Osteocyte (in vitro differentiated cells): Measurements from ENCODE around the gene PIGK. TPM values are rescaled to one million over a fixed set of nuclear protein-coding genes. Genes with fewer than 3 reads are reported as not detected.

Experiments
- DNase-seq: peaks from one replicate; pipeline ENCODE4 v3.0.0; 2021; ENCODE audit warnings: mixed read lengths; ENCODE audit not compliant: unreplicated experiment; ENCODE audit errors: extremely low spot score
- H3K27ac Mint-ChIP-seq: one replicate; pipeline ENCODE4 v1.8.0; 2021; ENCODE audit warnings: mild to moderate bottlenecking, mixed read lengths; ENCODE audit not compliant: unreplicated experiment
- H3K27me3 Mint-ChIP-seq: one replicate; pipeline ENCODE4 v1.8.0; 2021; ENCODE audit warnings: mixed read lengths; ENCODE audit not compliant: unreplicated experiment
- H3K36me3 Mint-ChIP-seq: one replicate; pipeline ENCODE4 v1.8.0; 2021; ENCODE audit warnings: mixed read lengths; ENCODE audit not compliant: unreplicated experiment
- H3K4me1 Mint-ChIP-seq: one replicate; pipeline ENCODE4 v1.8.0; 2021; ENCODE audit warnings: mixed read lengths; ENCODE audit not compliant: unreplicated experiment
- H3K4me3 Mint-ChIP-seq: one replicate; pipeline ENCODE4 v1.8.0; 2021; ENCODE audit warnings: mild to moderate bottlenecking, moderate library complexity, mixed read lengths; ENCODE audit not compliant: unreplicated experiment
- H3K9me3 Mint-ChIP-seq: one replicate; pipeline ENCODE4 v1.8.0; 2021; ENCODE audit warnings: mixed read lengths; ENCODE audit not compliant: unreplicated experiment
- total RNA-seq: library from RNA; stranded (reverse); gene quantifications from 2 replicates; pipeline ENCODE4 v1.2.1, GENCODE V29; 2021
- TF ChIP-seq, protein P1 (sequence below): fragments of 200-600 bp; sonication (generic); IDR thresholded peaks from 2 replicates; pipeline ENCODE4 v1.5.0; 2021; ENCODE audit warnings: antibody characterized with exemption, mild to moderate bottlenecking, moderate library complexity

The PIGK gene
- total RNA-seq, 1 donor from 2014 or later, result 53.8 TPM

DNA sequence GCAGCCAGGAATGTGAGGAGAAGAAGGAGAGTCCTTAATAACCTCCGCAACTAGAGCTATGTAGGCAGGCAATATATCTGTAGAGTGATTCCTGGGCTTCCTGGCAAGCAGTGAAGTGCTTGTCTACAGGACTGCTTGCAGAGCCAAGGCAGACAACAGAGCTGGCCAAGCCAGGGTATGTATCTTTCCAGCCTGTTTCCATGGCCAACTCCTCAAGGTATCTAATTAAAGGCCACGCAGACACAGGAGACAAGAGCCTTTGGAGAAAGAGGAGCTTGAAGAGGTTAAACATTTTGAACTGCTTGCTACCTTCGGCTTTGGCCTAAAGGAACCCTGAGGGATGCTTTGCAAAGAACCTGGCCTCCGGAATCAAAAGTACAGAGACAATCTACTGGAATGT is 137.4 kb downstream of the PIGK start:
- no peak overlapping the region for H3K4me3 Mint-ChIP-seq

DNA sequence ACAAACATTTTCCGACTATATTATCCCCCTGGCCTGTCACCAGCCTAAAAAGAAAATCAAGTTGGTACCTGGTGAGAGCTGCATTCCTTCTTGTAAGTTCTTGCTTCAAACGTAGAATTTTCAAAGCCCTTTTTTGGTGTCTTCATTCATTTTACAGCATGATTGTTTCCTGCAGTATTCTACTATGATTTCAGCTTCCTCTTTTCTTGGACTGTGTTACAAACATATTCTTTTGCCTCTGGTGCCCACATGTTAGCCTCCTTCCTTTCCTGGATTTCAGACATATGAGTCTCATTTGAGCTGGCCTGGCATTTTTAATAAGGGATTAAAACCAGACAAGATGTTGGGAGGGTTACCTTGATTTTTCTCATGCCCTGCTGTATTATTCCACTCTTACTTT is 142.5 kb downstream of the PIGK start:
- H3K27me3 Mint-ChIP-seq, result peaks cover 3% of the 10 kb centered on the region
- DNase-seq, result no peak
- peaks cover 3% of the 10 kb centered on the region for H3K9me3 Mint-ChIP-seq
- no peaks in the 10 kb centered on the region for H3K4me1 Mint-ChIP-seq
- no peak overlapping the region for H3K4me3 Mint-ChIP-seq
- H3K27ac Mint-ChIP-seq, result no peak overlapping the region
- no peaks in the 10 kb centered on the region for H3K36me3 Mint-ChIP-seq
- TF ChIP-seq, protein P1, sequence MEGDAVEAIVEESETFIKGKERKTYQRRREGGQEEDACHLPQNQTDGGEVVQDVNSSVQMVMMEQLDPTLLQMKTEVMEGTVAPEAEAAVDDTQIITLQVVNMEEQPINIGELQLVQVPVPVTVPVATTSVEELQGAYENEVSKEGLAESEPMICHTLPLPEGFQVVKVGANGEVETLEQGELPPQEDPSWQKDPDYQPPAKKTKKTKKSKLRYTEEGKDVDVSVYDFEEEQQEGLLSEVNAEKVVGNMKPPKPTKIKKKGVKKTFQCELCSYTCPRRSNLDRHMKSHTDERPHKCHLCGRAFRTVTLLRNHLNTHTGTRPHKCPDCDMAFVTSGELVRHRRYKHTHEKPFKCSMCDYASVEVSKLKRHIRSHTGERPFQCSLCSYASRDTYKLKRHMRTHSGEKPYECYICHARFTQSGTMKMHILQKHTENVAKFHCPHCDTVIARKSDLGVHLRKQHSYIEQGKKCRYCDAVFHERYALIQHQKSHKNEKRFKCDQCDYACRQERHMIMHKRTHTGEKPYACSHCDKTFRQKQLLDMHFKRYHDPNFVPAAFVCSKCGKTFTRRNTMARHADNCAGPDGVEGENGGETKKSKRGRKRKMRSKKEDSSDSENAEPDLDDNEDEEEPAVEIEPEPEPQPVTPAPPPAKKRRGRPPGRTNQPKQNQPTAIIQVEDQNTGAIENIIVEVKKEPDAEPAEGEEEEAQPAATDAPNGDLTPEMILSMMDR, result no peak

More for the DNA sequence above, 137.4 kb downstream of the PIGK start:
- TF ChIP-seq, protein P1, result no peak
- Mint-ChIP-seq H3K36me3 (peaks cover 1% of the 10 kb centered on the region), H3K27me3 (no peaks in the 10 kb centered on the region), H3K9me3 (no peaks in the 10 kb centered on the region), H3K4me1 (no peaks in the 10 kb centered on the region), H3K27ac (no peak overlapping the region)
- DNase-seq, result no peak

DNA sequence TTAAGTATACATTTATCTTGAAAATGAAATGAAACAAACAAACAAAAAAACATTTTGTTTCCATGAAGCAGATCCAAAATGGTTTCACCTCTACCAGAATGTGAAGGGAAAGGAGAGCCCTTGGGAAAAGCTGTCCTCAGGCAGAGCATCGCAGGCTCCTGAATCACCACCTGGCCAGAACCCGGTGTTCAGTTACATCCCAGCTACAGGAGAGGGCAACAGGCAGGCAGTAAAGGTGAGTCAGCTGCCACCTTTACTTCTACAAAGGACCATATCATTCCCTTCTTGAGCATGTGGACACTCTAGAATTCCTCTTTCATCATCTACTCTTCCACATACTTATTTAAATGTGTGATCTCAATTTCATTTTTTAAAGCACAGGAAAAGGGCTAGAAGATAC is 151.2 kb downstream of the PIGK start:
- H3K27me3 Mint-ChIP-seq, result no peaks in the 10 kb centered on the region
- H3K4me3 Mint-ChIP-seq, result no peak overlapping the region
- H3K36me3 Mint-ChIP-seq, result no peaks in the 10 kb centered on the region
- no peak for DNase-seq
- no peak overlapping the region for H3K27ac Mint-ChIP-seq
- no peaks in the 10 kb centered on the region for H3K4me1 Mint-ChIP-seq
- H3K9me3 Mint-ChIP-seq, result no peaks in the 10 kb centered on the region
- TF ChIP-seq, protein P1, result no peak

DNA sequence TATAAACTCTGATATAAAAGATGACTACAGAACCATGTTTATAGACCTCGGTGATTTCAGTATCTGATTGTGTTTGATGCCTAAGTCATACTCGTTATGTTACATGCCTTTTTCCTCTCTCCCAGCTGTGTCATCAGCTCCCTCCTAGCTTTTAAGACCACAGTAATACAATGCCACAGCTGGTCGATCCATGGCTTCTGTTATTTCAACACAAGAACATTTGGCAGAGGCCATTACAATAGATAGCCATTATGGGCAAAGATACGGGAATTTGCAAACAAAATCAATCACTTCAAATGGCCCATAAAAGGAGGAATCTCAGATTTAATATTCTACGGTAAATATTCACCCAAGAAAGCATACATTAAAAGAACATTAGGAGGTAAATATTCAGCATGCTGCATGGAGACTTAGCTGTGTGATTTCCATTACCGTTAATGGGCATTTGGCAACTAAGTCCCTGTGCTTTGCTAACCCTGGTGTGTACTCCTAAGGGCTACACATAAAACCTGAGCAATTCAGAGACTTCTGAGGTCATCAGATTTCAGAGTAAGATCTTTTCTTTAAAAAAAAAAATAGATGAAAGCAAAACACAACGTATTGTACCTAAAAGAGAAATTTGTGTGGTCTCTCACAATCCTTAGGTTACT is 153.4 kb downstream of the PIGK start:
- Mint-ChIP-seq H3K27me3 (no peaks in the 10 kb centered on the region), H3K27ac (no peak overlapping the region), H3K4me3 (no peak overlapping the region), H3K36me3 (no peaks in the 10 kb centered on the region), H3K9me3 (no peaks in the 10 kb centered on the region), H3K4me1 (no peaks in the 10 kb centered on the region)
- no peak for DNase-seq
- TF ChIP-seq, protein P1, result no peak

DNA sequence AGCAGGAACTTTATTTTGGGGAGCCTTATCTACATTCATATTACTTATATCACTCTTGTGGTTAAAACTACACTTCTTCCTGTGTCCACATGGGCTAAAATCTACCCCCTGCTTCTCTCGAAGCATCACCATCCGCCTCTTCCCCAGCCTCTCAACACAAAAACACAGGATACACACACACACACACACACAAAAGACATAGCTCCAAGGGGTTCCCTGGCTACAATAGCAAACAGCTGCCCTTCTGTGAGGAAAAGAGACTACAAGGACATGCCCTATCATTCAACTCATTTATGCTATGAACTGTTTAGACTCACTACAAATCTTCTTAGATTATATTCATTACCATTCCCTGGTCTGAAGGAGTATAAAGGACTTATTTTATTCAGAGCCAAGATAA is 155.0 kb downstream of the PIGK start:
- Mint-ChIP-seq H3K36me3 (no peaks in the 10 kb centered on the region), H3K27me3 (no peaks in the 10 kb centered on the region), H3K27ac (no peak overlapping the region), H3K4me1 (no peaks in the 10 kb centered on the region), H3K9me3 (no peaks in the 10 kb centered on the region), H3K4me3 (no peak overlapping the region)
- DNase-seq, result peak; percentile 7
- TF ChIP-seq, protein P1, result no peak
